ENCODE data around the gene DTX3.

DTX3 gene

GRCh38 chr12:57620245-57620935, 15.8 kb downstream of the DTX3 start:
- DNase-seq (ENCODE audit: low read depth in 3 of 3), result no peak

DNA sequence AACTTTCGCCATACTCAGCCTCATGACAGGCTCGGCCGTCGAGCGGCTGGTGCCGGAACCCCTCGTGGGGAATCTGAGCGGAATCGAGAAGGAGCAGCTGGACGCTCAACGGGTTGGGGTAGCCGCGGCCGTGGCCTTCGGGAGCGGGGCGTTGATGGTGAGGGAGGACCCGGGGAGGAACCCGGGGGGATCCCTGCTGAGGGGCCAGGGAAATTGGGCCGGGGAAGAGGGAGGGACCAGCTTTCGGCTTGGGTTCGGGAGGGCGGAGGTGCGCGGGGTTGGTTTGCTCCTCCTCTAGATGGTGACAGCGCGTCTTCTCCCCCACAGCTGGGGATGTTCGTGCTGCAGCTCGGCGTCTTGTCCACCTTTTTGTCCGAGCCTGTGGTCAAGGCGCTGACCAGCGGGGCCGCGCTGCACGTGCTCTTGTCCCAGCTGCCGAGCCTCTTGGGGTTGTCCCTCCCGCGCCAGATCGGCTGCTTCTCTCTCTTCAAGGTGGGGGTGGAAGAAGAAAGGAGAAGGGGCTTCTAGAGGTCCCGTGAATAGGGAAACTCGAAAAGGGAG, 16.4 kb downstream of the DTX3 start:
- no peak for DNase-seq (ENCODE audit: low read depth in 3 of 3)

DNA sequence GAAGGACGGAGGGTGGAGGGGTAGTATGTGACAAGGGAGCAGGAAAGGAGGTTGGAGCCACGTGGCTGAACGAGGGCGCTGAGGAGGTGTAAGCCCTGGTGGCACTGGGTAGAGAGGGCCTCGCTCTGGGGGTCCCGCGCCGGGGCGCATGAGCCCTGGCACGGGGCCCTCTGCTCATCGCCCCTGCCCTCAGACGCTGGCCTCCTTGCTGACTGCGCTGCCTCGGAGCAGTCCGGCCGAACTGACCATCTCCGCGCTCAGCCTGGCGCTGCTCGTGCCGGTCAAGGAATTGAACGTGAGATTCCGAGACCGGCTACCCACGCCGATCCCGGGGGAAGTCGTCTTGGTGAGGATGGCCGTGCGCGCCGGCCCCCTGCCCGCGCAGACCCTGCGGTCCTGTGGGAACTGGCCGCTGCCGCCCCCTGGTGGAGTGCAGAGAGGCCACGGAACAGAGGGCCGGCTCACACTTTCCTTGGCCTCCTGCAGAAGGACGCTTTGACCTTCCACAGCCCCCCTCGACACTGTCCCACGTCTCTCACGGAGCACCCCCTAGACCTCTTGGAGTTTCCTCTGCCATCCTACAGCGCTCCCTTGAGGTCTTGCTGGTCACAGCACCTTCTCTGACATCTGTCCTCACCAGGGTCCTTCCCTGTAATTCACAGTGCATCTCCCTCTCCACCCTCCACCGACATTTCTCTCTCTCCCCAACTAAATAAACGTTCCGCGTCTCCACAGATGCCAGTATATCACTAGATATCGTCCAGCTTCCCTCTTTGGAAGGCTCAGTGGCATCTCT, 17.1 kb downstream of the DTX3 start:
- DNase-seq (ENCODE audit: low read depth in 3 of 3), result peak in 2 of 3 experiments; percentile 43 to 59

GRCh38 chr12:57622293-57623245, 17.9 kb downstream of the DTX3 start:
- no peak for DNase-seq (ENCODE audit: low read depth in 3 of 3)

DNA sequence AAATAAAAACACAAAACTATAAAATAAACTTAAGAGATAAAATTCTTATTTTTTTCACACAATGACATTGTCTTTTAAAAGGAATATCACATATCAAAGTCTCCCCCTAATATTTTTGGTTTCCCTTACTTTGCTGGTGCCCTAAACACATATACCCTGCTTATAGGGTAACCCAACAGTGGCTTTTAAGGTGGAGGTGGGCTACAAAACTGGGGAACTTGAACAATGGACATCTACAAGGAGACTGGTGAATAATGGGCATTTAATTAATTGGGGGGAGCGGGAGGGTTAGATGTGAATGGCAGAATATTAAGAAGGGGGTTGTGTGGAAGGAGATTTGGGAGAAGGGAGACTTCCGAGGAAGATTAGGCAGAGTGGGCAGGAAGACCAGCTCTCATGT, 18.8 kb downstream of the DTX3 start:
- DNase-seq (ENCODE audit: low read depth in 3 of 3), result no peak

DNA sequence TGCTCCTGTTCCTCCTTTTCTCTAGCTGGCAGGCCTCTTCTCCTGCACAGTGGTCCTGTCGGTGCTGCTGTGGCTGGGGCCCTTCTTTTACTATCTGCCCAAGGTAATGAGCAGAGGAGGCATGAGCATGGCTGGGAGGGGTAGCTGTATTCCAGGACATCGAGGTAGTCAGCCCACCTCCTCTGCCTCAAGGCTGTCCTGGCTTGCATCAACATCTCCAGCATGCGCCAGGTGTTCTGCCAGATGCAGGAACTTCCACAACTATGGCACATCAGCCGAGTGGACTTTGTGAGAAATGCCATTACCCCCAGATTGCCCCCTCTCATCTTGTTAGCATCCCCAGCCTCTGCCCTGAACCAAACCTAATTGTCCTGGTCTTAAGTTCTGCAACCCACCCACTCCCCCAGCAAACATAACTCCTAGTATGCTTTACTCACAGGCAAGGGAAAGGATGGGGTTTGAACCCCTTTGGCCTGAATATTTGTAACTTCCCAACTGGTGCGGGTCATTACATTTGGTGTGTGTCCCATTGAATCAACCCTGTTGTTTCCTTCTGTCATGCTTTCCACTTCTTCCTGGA, 19.3 kb downstream of the DTX3 start:
- DNase-seq (ENCODE audit: low read depth in 3 of 3), result no peak

DNA sequence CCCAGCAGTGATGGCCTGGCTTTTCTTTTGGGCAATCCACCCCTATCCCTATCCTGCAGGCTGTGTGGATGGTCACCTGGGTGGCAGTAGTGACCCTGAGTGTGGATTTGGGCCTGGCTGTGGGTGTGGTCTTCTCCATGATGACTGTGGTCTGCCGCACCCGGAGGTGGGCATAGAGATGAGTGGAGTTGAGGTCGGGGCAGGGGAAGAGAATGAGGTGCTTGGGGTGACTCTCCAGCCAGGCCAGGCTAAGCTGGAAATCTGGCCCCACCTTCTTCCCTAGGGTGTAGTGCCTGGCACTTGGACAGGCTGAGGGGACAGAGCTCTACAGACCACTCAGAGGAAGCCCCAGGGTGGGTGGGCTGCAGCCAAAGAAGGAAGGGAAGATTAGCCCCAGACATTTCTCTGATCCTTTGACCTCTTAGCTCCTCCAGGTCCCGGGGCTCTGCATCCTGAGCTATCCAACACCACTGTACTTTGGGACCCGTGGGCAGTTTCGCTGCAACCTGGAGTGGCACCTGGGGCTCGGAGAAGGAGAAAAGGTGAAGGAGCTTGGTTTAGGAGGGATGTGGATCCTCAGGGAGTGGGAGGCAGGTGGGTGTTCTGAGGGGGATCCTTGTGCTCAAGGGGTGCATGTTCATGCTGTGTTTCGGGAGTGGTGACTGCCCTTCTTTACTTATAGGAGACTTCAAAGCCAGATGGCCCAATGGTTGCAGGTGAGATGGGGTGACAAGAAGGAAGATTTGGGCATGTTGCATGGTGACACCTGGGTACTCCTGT, 20.0 kb downstream of the DTX3 start:
- DNase-seq (ENCODE audit: low read depth in 3 of 3), result no peak

GRCh38 chr12:57625261-57626032, 20.8 kb downstream of the DTX3 start:
- DNase-seq (ENCODE audit: low read depth in 3 of 3), result no peak

DNA sequence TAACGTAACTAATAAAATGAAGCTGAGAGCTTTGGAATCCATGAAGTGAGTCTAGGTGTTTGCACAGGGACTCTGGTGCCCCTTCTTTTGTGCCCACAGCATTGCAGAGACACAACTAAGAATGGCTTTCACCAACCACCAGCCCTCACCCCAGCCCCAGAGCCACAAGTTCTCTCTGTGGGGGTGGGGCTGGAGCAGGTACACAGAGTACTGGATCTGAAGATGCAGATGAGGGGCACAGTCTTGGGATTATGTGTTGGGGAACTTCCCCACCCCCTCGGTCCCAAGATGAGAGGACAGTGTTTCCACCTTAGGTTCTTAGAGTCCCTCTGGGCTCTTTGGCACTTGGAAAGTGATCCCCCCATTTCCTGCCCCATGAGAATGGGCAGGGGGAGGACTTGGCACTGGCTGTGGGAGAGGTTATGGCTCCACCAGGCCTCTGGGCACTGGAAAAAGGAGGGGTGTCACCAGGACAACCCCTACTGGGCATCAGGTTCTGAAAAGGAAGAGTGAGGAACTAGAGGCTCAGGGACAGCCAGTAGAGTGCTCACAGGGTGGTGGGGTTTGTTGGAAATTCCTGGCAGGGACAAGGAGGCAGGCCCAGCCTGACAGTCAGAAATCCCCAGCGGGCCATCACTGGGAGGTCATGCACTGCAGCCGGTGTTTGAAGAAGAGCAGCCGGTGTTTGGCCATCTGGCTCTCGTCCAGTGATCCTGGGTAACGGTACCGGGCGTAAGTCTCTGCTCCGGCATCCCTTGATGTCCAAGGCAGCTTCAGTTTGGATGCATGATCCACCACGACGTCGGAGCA, 21.7 kb downstream of the DTX3 start:
- no peak for DNase-seq (ENCODE audit: low read depth in 3 of 3)

DNA sequence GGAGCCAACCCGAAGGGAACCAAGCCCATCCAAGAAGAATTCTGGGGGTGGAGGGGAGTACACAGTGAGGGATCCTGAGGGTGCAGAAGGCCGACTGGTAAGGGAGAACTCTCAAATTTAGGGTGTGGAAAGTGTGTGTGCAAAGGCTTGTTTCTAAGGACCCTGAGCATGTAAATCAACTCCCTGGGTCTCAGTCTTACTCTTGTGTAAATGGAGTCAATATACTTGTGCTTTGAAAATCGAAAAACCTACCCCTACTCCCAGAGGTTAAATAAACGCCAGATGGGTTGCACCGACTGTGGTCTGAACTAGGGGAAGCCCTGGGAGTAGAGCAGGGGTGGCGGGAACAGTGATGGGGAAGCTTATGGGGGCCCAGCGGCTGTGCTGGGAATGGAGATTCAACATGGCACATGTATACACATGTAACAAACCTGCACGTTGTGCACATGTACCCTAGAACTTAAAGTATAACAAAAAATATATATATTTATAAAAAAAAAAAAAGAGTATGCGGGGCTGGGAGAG, 22.4 kb downstream of the DTX3 start:
- DNase-seq (ENCODE audit: low read depth in 3 of 3), result no peak

- no peak for DNase-seq (ENCODE audit: low read depth in 3 of 3)
Observed at GRCh38 chr12:57627501-57628279, 23.1 kb downstream of the DTX3 start.

DNA sequence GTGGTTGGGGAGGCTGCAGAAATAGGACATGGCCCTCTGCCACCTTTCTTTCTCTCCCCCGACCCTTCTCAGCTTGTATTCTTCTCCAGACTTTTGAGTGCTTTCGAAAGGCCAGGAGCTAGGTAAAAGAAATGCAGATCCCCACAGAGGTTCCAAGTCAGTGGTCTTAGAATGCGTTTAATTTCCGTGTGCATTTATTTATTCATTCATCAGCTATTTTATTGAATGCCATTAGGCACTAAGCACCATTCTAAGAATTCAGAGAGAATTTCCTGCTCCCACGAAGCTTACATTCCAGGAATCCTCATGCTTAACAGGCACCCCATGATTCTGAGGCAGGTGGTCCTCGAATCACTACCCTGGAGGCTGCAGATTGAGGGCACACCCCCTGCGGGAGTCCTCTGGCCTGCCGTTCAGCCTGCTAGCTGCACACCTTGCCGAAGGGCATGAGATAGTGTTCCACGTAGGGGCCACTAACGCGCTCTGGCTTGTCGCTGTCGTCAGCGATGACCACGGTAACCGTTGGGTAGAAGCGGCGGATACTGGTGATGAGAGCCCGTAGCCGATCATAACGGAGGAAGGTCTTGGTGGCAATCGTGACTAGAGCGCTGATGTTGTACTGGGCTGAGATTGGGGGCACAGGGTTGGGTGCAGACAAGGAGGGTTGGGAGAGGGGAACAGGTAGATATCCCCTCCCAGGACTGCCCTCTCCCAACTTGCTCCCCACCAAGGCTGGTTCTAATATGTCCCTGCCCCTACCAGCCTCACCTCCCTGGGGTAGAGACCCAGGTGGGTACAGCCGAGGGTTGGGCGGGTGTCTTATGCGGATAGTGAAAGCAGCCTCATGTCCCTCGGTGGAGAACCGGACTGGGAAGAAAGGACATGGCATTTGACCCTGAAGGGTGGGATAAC, 23.9 kb downstream of the DTX3 start:
- no peak for DNase-seq (ENCODE audit: low read depth in 3 of 3)

- no peak for DNase-seq (ENCODE audit: low read depth in 3 of 3)
Observed at GRCh38 chr12:57629897-57630471, 25.4 kb downstream of the DTX3 start.

DNA sequence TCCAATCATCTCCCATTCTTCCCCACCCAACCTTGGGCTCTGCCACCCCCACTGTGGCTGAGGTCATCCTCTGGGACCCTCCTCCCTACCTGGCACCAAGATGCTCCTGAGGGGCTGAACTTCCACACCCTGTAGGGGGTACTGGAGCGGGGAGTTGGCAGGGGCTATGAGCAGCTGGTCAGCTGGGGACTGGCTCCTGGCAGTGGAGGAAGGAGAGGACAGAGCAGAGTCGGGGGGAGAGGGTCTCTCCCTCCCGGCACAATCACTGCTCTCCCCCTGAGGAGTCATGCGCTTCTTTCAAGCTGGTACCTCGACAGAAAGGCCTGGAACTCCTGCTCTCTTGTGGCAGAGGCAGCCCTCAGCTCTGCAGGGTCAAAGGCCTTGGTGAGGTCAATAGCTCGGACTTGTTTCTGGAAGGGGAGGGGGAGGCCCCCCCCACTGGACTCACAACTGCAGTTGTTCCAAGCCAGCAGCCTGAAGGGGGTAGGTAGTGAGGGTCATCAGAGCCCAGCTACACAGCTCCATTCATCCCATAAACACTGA, 26.3 kb downstream of the DTX3 start:
- no peak for DNase-seq (ENCODE audit: low read depth in 3 of 3)

DNA sequence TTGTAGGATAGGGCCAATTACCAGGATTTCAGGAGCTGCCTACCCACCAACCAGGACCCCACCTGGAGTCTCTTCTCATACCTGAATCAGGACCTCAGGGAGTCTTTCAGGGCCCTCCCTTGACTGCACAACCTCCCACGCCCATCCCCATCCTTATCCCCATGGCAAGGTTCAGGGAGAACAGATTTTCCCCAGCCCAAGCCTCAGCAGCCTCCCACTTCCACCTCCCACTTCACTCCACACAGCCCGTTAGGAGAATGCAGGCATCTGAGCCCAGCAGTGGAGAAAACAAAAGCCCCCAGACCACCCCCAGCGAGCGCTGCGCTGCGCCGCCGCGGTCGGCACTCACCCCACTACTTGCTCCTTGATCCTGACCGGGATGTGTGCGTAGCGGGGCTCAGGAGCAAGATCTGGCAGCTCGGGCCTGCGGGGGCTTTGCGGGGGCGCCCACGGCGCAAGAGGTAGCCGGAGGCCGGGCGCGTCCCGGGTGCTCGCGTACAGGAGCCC, 27.0 kb downstream of the DTX3 start:
- no peak for DNase-seq (ENCODE audit: low read depth in 3 of 3)

Data from stimulated activated CD4-positive, alpha-beta T cell treated with anti-CD3 and anti-CD28 coated beads, TNF-alpha, amount 100 ng/mL, for 24 hours (primary cell).